H1 (cell line): ENCODE measurements around the gene ZMYND10. TPM values are rescaled to one million over a fixed set of nuclear protein-coding genes. Genes with fewer than 3 reads are reported as not detected.

Experiments
- CTCF ChIA-PET: fragments of 300-600 bp; sonication (Branson Sonifier 250); formaldehyde crosslinking; loops from one replicate; lab custom pipeline; 2021; ENCODE audit not compliant: partially characterized antibody; lab: Charles Lee
- POLR2A ChIA-PET: fragments of 300-600 bp; sonication (Branson Sonifier 250); formaldehyde crosslinking; loops from one replicate; lab custom pipeline; 2021; ENCODE audit warnings: inconsistent platforms; ENCODE audit not compliant: partially characterized antibody; lab: Charles Lee
- DNase-seq, 2 experiments: peaks; one replicate each; pipeline versions ENCODE4 v3.0.0 to v3.0.0-alpha.2; 2010 to 2022; ENCODE audit warnings: low spot score in 2 of 2, low read depth in 1 of 2, mixed read lengths in 1 of 2
- FAIRE-seq: peaks from 2 replicates; lab custom pipeline; 2011; peaks lifted over from hg19 to GRCh38; lab: Jason Lieb, UNC
- H2AFZ ChIP-seq: 2 replicates; pipeline ENCODE4 v1.8.1; 2012; ENCODE audit warnings: low read length, inconsistent platforms
- H2AK5ac ChIP-seq: 2 replicates; pipeline ENCODE4 v1.6.1; 2013; ENCODE audit warnings: low read depth, low read length
- H2BK120ac ChIP-seq: replicated peaks from 2 replicates; pipeline ENCODE3; 2013; ENCODE audit warnings: low read depth, low read length, inconsistent platforms
- H2BK12ac ChIP-seq: 2 replicates; pipeline ENCODE4 v1.6.1; 2013; ENCODE audit warnings: low read depth, low read length
- H2BK15ac ChIP-seq: 2 replicates; pipeline ENCODE4 v1.6.1; 2013; ENCODE audit warnings: low read length
- H2BK20ac ChIP-seq: 2 replicates; pipeline ENCODE4 v1.6.1; 2013; ENCODE audit warnings: low read length
- H2BK5ac ChIP-seq: 2 replicates; pipeline ENCODE4 v1.6.1; 2013; ENCODE audit warnings: low read depth, low read length
- H3K14ac ChIP-seq: 2 replicates; pipeline ENCODE4 v1.6.1; 2013; ENCODE audit warnings: inconsistent platforms; ENCODE audit not compliant: insufficient read length
- H3K18ac ChIP-seq: 2 replicates; pipeline ENCODE4 v1.6.1; 2013; ENCODE audit warnings: low read length; ENCODE audit errors: extremely low read depth
- H3K23ac ChIP-seq: 2 replicates; pipeline ENCODE4 v1.6.1; 2013; ENCODE audit warnings: inconsistent platforms; ENCODE audit not compliant: insufficient read length
- H3K23me2 ChIP-seq: 2 replicates; pipeline ENCODE4 v1.6.1; 2013; ENCODE audit warnings: low read depth, low read length
- H3K27ac ChIP-seq: 2 replicates; pipeline ENCODE4 v1.6.1; 2011; ENCODE audit warnings: low read depth, low read length, inconsistent platforms
- H3K27me3 ChIP-seq, 4 experiments: replicated peaks in 1 of 4; 1 replicate in 1 of 4; 2 replicates in 3 of 4; pipeline versions ENCODE4 v1.6.1 to v1.8.1; 2011 to 2013; ENCODE audit warnings: low read length in 3 of 4, mild to moderate bottlenecking in 3 of 4, inconsistent platforms in 2 of 4, mixed read lengths in 2 of 4, moderate library complexity in 1 of 4; ENCODE audit not compliant: control insufficient read depth in 3 of 4, insufficient read depth in 3 of 4; ENCODE audit errors: extremely low read depth in 1 of 4
- H3K36me3 ChIP-seq, 4 experiments: 2 replicates each; pipeline versions ENCODE4 v1.6.1 to v1.8.1; 2011 to 2013; ENCODE audit warnings: mild to moderate bottlenecking in 4 of 4, low read length in 3 of 4, moderate library complexity in 2 of 4, control low read depth in 1 of 4, inconsistent platforms in 1 of 4; ENCODE audit not compliant: insufficient read depth in 4 of 4, control insufficient read depth in 2 of 4
- H3K4ac ChIP-seq: replicated peaks from 2 replicates; pipeline ENCODE3; 2013; ENCODE audit warnings: low read length, low read depth, mixed read lengths, inconsistent platforms; ENCODE audit not compliant: insufficient read length
- H3K4me1 ChIP-seq, 4 experiments: replicated peaks in 1 of 4; 1 replicate in 1 of 4; 2 replicates in 3 of 4; pipeline versions ENCODE4 v1.6.1 to v1.8.1; 2011 to 2013; ENCODE audit warnings: low read length in 3 of 4, inconsistent platforms in 2 of 4, mixed read lengths in 1 of 4; ENCODE audit not compliant: insufficient read depth in 4 of 4, control insufficient read depth in 3 of 4
- H3K4me2 ChIP-seq, 2 experiments: 2 replicates each; pipeline versions ENCODE4 v1.6.1 to v1.8.1; 2011 to 2013; ENCODE audit warnings: low read depth in 2 of 2, low read length in 2 of 2, control low read depth in 1 of 2, inconsistent platforms in 1 of 2, mild to moderate bottlenecking in 1 of 2; ENCODE audit not compliant: insufficient read depth in 1 of 2
- H3K4me3 ChIP-seq, 4 experiments: fragments of 200-600, 300-600 bp in 1 of 4; sonication (generic), shearing (Covaris generic), sonication (Bioruptor Twin) in 1 of 4; 2 replicates each; pipeline versions ENCODE4 v1.5.1 to v1.8.1; 2011 to 2016; ENCODE audit warnings: low read length in 4 of 4, low read depth in 3 of 4, control low read depth in 2 of 4, inconsistent platforms in 2 of 4, mild to moderate bottlenecking in 2 of 4, mixed read lengths in 1 of 4, moderate library complexity in 1 of 4; ENCODE audit not compliant: insufficient read depth in 2 of 4; ENCODE audit errors: extremely low read depth in 1 of 4
- H3K56ac ChIP-seq: replicated peaks from 2 replicates; pipeline ENCODE3; 2013; ENCODE audit warnings: low read depth, mild to moderate bottlenecking, mixed read lengths, low read length, inconsistent platforms; ENCODE audit not compliant: insufficient read length
- H3K79me1 ChIP-seq: 2 replicates; pipeline ENCODE4 v1.6.1; 2013; ENCODE audit warnings: low read depth, low read length, control low read depth
- H3K79me2 ChIP-seq, 2 experiments: 2 replicates each; pipeline versions ENCODE4 v1.6.1 to v1.8.1; 2012 to 2013; ENCODE audit warnings: low read length in 2 of 2, mild to moderate bottlenecking in 2 of 2, inconsistent platforms in 1 of 2; ENCODE audit not compliant: insufficient read depth in 2 of 2, control insufficient read depth in 1 of 2
- H3K9ac ChIP-seq, 4 experiments: replicated peaks in 1 of 4; 1 replicate in 1 of 4; 2 replicates in 3 of 4; pipeline versions ENCODE4 v1.6.1 to v1.8.1; 2011 to 2013; ENCODE audit warnings: low read depth in 3 of 4, low read length in 3 of 4, control low read depth in 2 of 4, mild to moderate bottlenecking in 2 of 4, moderate library complexity in 2 of 4, inconsistent platforms in 1 of 4; ENCODE audit errors: extremely low read depth in 1 of 4
- H3K9me3 ChIP-seq, 2 experiments: 2 replicates each; pipeline versions ENCODE4 v1.6.1 to v1.8.1; 2012 to 2013; ENCODE audit warnings: mild to moderate bottlenecking in 2 of 2, moderate library complexity in 2 of 2, control low read depth in 1 of 2, inconsistent platforms in 1 of 2, low read depth in 1 of 2, low read length in 1 of 2, mixed read lengths in 1 of 2; ENCODE audit not compliant: insufficient read depth in 2 of 2
- H4K20me1 ChIP-seq, 2 experiments: replicated peaks in 1 of 2; 2 replicates each; pipeline versions ENCODE3 to v1.8.1; 2011 to 2013; ENCODE audit warnings: inconsistent platforms in 2 of 2, low read length in 2 of 2, mild to moderate bottlenecking in 1 of 2; ENCODE audit not compliant: insufficient read depth in 2 of 2, control insufficient read depth in 1 of 2
- H4K5ac ChIP-seq: 2 replicates; pipeline ENCODE4 v1.6.1; 2013; ENCODE audit warnings: low read length, low read depth, mixed read lengths, inconsistent platforms; ENCODE audit not compliant: insufficient read length
- H4K8ac ChIP-seq: 2 replicates; pipeline ENCODE4 v1.8.0; 2013; ENCODE audit warnings: mild to moderate bottlenecking, moderate library complexity, low read length, inconsistent platforms; ENCODE audit not compliant: insufficient read depth; ENCODE audit errors: extremely low read depth
- H4K91ac ChIP-seq: replicated peaks from 2 replicates; pipeline ENCODE3; 2013; ENCODE audit warnings: low read length, mixed read lengths, inconsistent platforms; ENCODE audit not compliant: insufficient read length
- ATF2 ChIP-seq: IDR thresholded peaks from 2 replicates; pipeline ENCODE4 v1.6.1; 2012; ENCODE audit warnings: low read length, inconsistent platforms
- CBX8 ChIP-seq: fragments of 300-800, 300-1000 bp; sonication (generic); IDR thresholded peaks from 2 replicates; pipeline ENCODE4 v1.7.1; 2016; ENCODE audit warnings: low read depth, low read length, borderline replicate concordance
- CTBP2 ChIP-seq: IDR thresholded peaks from 2 replicates; pipeline ENCODE4 v1.7.0; 2011; ENCODE audit warnings: borderline replicate concordance, mild to moderate bottlenecking, moderate library complexity, mixed read lengths, low read length; ENCODE audit not compliant: insufficient read depth, insufficient read length
- CTCF ChIP-seq, 3 experiments: IDR thresholded peaks; 1 replicate in 2 of 3; 2 replicates in 1 of 3; pipeline versions ENCODE4 v1.5.1 to v1.6.1; 2011; ENCODE audit warnings: low read length in 3 of 3, mild to moderate bottlenecking in 3 of 3, inconsistent platforms in 2 of 3, low read depth in 1 of 3, moderate library complexity in 1 of 3; ENCODE audit not compliant: insufficient read depth in 1 of 3; ENCODE audit errors: control extremely low read depth in 1 of 3
- HDAC6 ChIP-seq: IDR thresholded peaks from one replicate; pipeline ENCODE4 v1.7.1; 2012; ENCODE audit warnings: low read depth, mild to moderate bottlenecking, inconsistent platforms, low read length, moderate library complexity
- SIX5 ChIP-seq: IDR thresholded peaks from 2 replicates; pipeline ENCODE4 v1.6.1; 2011; ENCODE audit warnings: mild to moderate bottlenecking, low read depth, low read length
- WGBS, 2 experiments: shearing (Covaris generic) in 1 of 2; methylation state at CpG; one replicate each; pipeline versions ENCODE4 v1.1.6 to v1.1.7; 2013 to 2015; ENCODE audit warnings: low lambda C conversion rate in 2 of 2, mixed read lengths in 2 of 2, inconsistent platforms in 1 of 2, low coverage in 1 of 2, missing lambda C conversion rate in 1 of 2; ENCODE audit not compliant: insufficient replicate concordance in 2 of 2, insufficient coverage in 1 of 2, insufficient read length in 1 of 2; ENCODE audit errors: extremely low coverage in 1 of 2, missing lambda C conversion rate in 1 of 2; 5-methylcytosine and 5-hydroxymethylcytosine counted together
- polyA plus RNA-seq, 7 experiments: library from polyadenylated mRNA; depleted of rRNA in 3 of 7; stranded (reverse) in 5 of 7; unstranded in 2 of 7; fragments of >200 nt in 5 of 7; fragments of 200-250 nt in 2 of 7; gene quantifications; 1 replicate in 5 of 7; 2 replicates in 1 of 7; 4 replicates in 1 of 7; pipeline versions ENCODE4 v1.2.1 to v1.2.3, GENCODE V29; 2011 to 2013; ENCODE audit warnings: missing spikeins in 2 of 7, mixed read lengths in 2 of 7
- total RNA-seq: library from RNA; stranded (reverse); fragmentation: NEBNext Ultra II Directional; extraction: Animal tissue kit (Norgen Biotek cat#: 25700); gene quantifications from 2 replicates; pipeline ENCODE4 v1.2.1, GENCODE V29; 2021

Gene ZMYND10
- total and polyA plus RNA-seq, 2 of the 8 experiments (the other 6 are each of a cell fraction or from before 2014, with no cell fraction given), result 0.56 to 0.79 TPM

- H2BK5ac ChIP-seq, result no peak overlapping the region
- H2BK120ac ChIP-seq, result no peak overlapping the region
- H3K36me3 ChIP-seq, result no peaks in the 10 kb centered on the region
- no peak overlapping the region for H2BK20ac ChIP-seq
- no peak overlapping the region for H3K4me2 ChIP-seq
- peaks cover 0 to 2% of the 10 kb centered on the region in 2 experiments for H4K20me1 ChIP-seq
- H3K79me2 ChIP-seq, result peaks cover 0 to 11% of the 10 kb centered on the region in 2 experiments; a peak in 3 of 4 replicates
- no peak overlapping the region for H2BK12ac ChIP-seq
- DNase-seq (no peak), FAIRE-seq (no peak)
- H3K27ac ChIP-seq, result no peak overlapping the region
- H4K5ac ChIP-seq, result no peak overlapping the region
- H3K4ac ChIP-seq, result no peak overlapping the region
- no peak overlapping the region for H4K91ac ChIP-seq
- POLR2A ChIA-PET, result interaction anchor here (0.9 to 1.5 kb wide), 9 partner anchors 12 to 55 kb away, joined by 3 to 5 read pairs (median 3); partner anchors contain the start of gene HYAL2
- WGBS, 2 experiments, result 85% methylated on average over 8 of the region's 8 CpGs; no CpG with 5 or more reads in 1 of the 2 experiments
- no peak overlapping the region for H4K8ac ChIP-seq
- no peak overlapping the region for H2AFZ ChIP-seq
- no peak overlapping the region for H3K23ac ChIP-seq
- no peaks in the 10 kb centered on the region; a peak in 1 of 7 replicates for H3K27me3 ChIP-seq
- H3K4me1 ChIP-seq, result peaks cover 0 to 22% (median 9%) of the 10 kb centered on the region in 4 experiments; a peak in 5 of 7 replicates
- no peak overlapping the region for H3K56ac ChIP-seq
- H3K9me3 ChIP-seq, result no peaks in the 10 kb centered on the region
- no peak overlapping the region for H3K4me3 ChIP-seq
- peaks cover 3% of the 10 kb centered on the region; the same call in 1 of the 2 replicates for H3K79me1 ChIP-seq
- H3K14ac ChIP-seq, result no peak overlapping the region
- H3K18ac ChIP-seq, result no peak overlapping the region
- no peak overlapping the region for H3K9ac ChIP-seq
- CTCF ChIA-PET, result interaction anchor here (0.5 to 3.0 kb wide), 12 partner anchors 11 to 623 kb away, joined by 3 to 16 read pairs (median 3); partner anchors contain the start of gene HYAL2
- H2AK5ac ChIP-seq, result no peak overlapping the region
- H3K23me2 ChIP-seq, result peaks cover 15% of the 10 kb centered on the region
- no peak overlapping the region for H2BK15ac ChIP-seq
- TF ChIP-seq HDAC6, result no peak
- TF ChIP-seq CTBP2, result no peak
- TF ChIP-seq SIX5, result no peak
- no peak for TF ChIP-seq ATF2
- no peak for TF ChIP-seq CBX8
- TF ChIP-seq CTCF (IDR thresholded peaks at IDR 0.05; ENCODE audit: control extremely low read depth in 1 of 3, insufficient read depth in 1 of 3, low read depth in 1 of 3, low read length in 3 of 3), result no peak
These were observed 49.7 kb downstream of the ZMYND10 start for GRCh38 chr3:50295553-50296431.
